Astrocyte (in vitro differentiated cells and primary cell): ENCODE results near the gene RAPGEF4. TPM values are rescaled to one million over a fixed set of nuclear protein-coding genes. Genes with fewer than 3 reads are reported as not detected.

Source experiments
- DNase-seq: peaks from one replicate; pipeline ENCODE4 v3.0.0-alpha.2; 2010; ENCODE audit warnings: low read depth
- FAIRE-seq: peaks from 2 replicates; lab custom pipeline; 2011; peaks lifted over from hg19 to GRCh38; lab: Jason Lieb, UNC
- H2AFZ ChIP-seq: 2 replicates; pipeline ENCODE4 v1.6.0; 2012; ENCODE audit warnings: low read depth, low read length, inconsistent platforms
- H3K27ac ChIP-seq: 2 replicates; pipeline ENCODE4 v1.5.1; 2011; ENCODE audit warnings: low read depth, low read length, inconsistent platforms
- H3K27me3 ChIP-seq: 2 replicates; pipeline ENCODE4 v1.6.0; 2011; ENCODE audit warnings: low read length, inconsistent platforms; ENCODE audit not compliant: insufficient read depth
- H3K36me3 ChIP-seq: 2 replicates; pipeline ENCODE4 v1.5.1; 2011; ENCODE audit warnings: low read length, inconsistent platforms; ENCODE audit not compliant: insufficient read depth
- H3K4me1 ChIP-seq: 2 replicates; pipeline ENCODE4 v1.5.1; 2011; ENCODE audit warnings: low read length, inconsistent platforms; ENCODE audit not compliant: insufficient read depth
- H3K4me2 ChIP-seq: 2 replicates; pipeline ENCODE4 v1.6.0; 2012; ENCODE audit warnings: low read length, inconsistent platforms
- H3K4me3 ChIP-seq: 2 replicates; pipeline ENCODE4 v1.5.1; 2011; ENCODE audit warnings: low read depth, mild to moderate bottlenecking, low read length, inconsistent platforms; ENCODE audit not compliant: insufficient read depth
- H3K79me2 ChIP-seq: 2 replicates; pipeline ENCODE4 v1.6.0; 2012; ENCODE audit warnings: mild to moderate bottlenecking, low read length, inconsistent platforms; ENCODE audit not compliant: insufficient read depth
- H3K9ac ChIP-seq: 2 replicates; pipeline ENCODE4 v1.6.0; 2012; ENCODE audit warnings: mild to moderate bottlenecking, low read length, inconsistent platforms
- H3K9me3 ChIP-seq: 2 replicates; pipeline ENCODE4 v1.5.1; 2012; ENCODE audit warnings: low read depth, mild to moderate bottlenecking, low read length, inconsistent platforms; ENCODE audit not compliant: insufficient read depth
- H4K20me1 ChIP-seq: 2 replicates; pipeline ENCODE4 v1.6.0; 2012; ENCODE audit warnings: low read length, inconsistent platforms; ENCODE audit not compliant: insufficient read depth
- H3K27ac Mint-ChIP-seq: one replicate; pipeline ENCODE4 v1.8.0; 2021; ENCODE audit warnings: mild to moderate bottlenecking, mixed read lengths; ENCODE audit not compliant: unreplicated experiment
- H3K27me3 Mint-ChIP-seq: one replicate; pipeline ENCODE4 v1.8.0; 2021; ENCODE audit warnings: low read depth, mixed read lengths; ENCODE audit not compliant: unreplicated experiment
- H3K36me3 Mint-ChIP-seq: one replicate; pipeline ENCODE4 v1.8.0; 2021; ENCODE audit warnings: low read depth, mixed read lengths; ENCODE audit not compliant: unreplicated experiment
- H3K4me1 Mint-ChIP-seq: one replicate; pipeline ENCODE4 v1.8.0; 2021; ENCODE audit warnings: low read depth, mixed read lengths; ENCODE audit not compliant: unreplicated experiment
- H3K4me3 Mint-ChIP-seq: one replicate; pipeline ENCODE4 v1.8.0; 2021; ENCODE audit warnings: mild to moderate bottlenecking, moderate library complexity, mixed read lengths; ENCODE audit not compliant: unreplicated experiment
- H3K9me3 Mint-ChIP-seq: one replicate; pipeline ENCODE4 v1.8.0; 2021; ENCODE audit warnings: mild to moderate bottlenecking, mixed read lengths; ENCODE audit not compliant: unreplicated experiment
- CTCF ChIP-seq: IDR thresholded peaks from 2 replicates; pipeline ENCODE4 v1.5.1; 2011; ENCODE audit warnings: low read depth, mild to moderate bottlenecking, inconsistent platforms, low read length, moderate library complexity; ENCODE audit not compliant: insufficient read depth
- EZH2 ChIP-seq: IDR thresholded peaks from 2 replicates; pipeline ENCODE4 v1.6.1; 2012; ENCODE audit warnings: mild to moderate bottlenecking, low read length, inconsistent platforms; ENCODE audit not compliant: insufficient read depth
- total RNA-seq: library from RNA; stranded (reverse); gene quantifications from 2 replicates; pipeline ENCODE4 v1.2.1, GENCODE V29; 2021

Gene RAPGEF4
- total RNA-seq, 1 donor from 2014 or later, result 1.1 TPM

GRCh38 chr2:172993931-172994717 lies 258.5 kb downstream of the RAPGEF4 start:
- H3K9ac ChIP-seq, result no peak overlapping the region
- H2AFZ ChIP-seq, result no peak overlapping the region
- Mint-ChIP-seq H3K4me3 (no peak overlapping the region), H3K4me1 (peaks cover 39% of the 10 kb centered on the region), H3K36me3 (no peaks in the 10 kb centered on the region), H3K27ac (peak overlapping the region; percentile 51), H3K9me3 (no peaks in the 10 kb centered on the region), H3K27me3 (no peaks in the 10 kb centered on the region)
- H3K27me3 ChIP-seq, result no peaks in the 10 kb centered on the region
- no peaks in the 10 kb centered on the region for H3K36me3 ChIP-seq
- no peaks in the 10 kb centered on the region for H4K20me1 ChIP-seq
- DNase-seq, result no peak
- peak; percentile 68 for FAIRE-seq
- TF ChIP-seq EZH2, result no peak
- TF ChIP-seq CTCF, result no peak
- H3K79me2 ChIP-seq, result no peaks in the 10 kb centered on the region
- no peak overlapping the region for H3K27ac ChIP-seq
- no peak overlapping the region for H3K4me3 ChIP-seq
- H3K9me3 ChIP-seq, result no peaks in the 10 kb centered on the region
- peaks cover 14% of the 10 kb centered on the region for H3K4me1 ChIP-seq
- no peak overlapping the region for H3K4me2 ChIP-seq

GRCh38 chr2:172994864-172995263 lies 259.2 kb downstream of the RAPGEF4 start:
- Histone ChIP-seq H2AFZ (no peak overlapping the region), H3K4me1 (peaks cover 14% of the 10 kb centered on the region), H3K36me3 (no peaks in the 10 kb centered on the region), H3K9me3 (no peaks in the 10 kb centered on the region), H4K20me1 (no peaks in the 10 kb centered on the region), H3K9ac (no peak overlapping the region), H3K4me2 (no peak overlapping the region), H3K27ac (no peak overlapping the region), H3K79me2 (no peaks in the 10 kb centered on the region), H3K27me3 (no peaks in the 10 kb centered on the region), H3K4me3 (no peak overlapping the region)
- Mint-ChIP-seq H3K9me3 (no peaks in the 10 kb centered on the region), H3K4me1 (peaks cover 39% of the 10 kb centered on the region), H3K36me3 (no peaks in the 10 kb centered on the region), H3K27me3 (no peaks in the 10 kb centered on the region), H3K27ac (no peak overlapping the region), H3K4me3 (no peak overlapping the region)
- FAIRE-seq (no peak), DNase-seq (no peak)
- no peak for TF ChIP-seq EZH2
- TF ChIP-seq CTCF, result no peak
